GM12874 (cell line): ENCODE measurements around the gene SLC13A3.

Experiments
- TF ChIP-seq, protein P1 (sequence below): IDR thresholded peaks from 2 replicates; pipeline ENCODE4 v1.5.1; 2011; ENCODE audit warnings: low read depth, mild to moderate bottlenecking, control low read depth, low read length, moderate library complexity; ENCODE audit not compliant: insufficient read depth

SLC13A3 gene

GRCh38 chr20:46683939-46684750 lies 32.9 kb upstream of the SLC13A3 start:
- TF ChIP-seq, protein P1, sequence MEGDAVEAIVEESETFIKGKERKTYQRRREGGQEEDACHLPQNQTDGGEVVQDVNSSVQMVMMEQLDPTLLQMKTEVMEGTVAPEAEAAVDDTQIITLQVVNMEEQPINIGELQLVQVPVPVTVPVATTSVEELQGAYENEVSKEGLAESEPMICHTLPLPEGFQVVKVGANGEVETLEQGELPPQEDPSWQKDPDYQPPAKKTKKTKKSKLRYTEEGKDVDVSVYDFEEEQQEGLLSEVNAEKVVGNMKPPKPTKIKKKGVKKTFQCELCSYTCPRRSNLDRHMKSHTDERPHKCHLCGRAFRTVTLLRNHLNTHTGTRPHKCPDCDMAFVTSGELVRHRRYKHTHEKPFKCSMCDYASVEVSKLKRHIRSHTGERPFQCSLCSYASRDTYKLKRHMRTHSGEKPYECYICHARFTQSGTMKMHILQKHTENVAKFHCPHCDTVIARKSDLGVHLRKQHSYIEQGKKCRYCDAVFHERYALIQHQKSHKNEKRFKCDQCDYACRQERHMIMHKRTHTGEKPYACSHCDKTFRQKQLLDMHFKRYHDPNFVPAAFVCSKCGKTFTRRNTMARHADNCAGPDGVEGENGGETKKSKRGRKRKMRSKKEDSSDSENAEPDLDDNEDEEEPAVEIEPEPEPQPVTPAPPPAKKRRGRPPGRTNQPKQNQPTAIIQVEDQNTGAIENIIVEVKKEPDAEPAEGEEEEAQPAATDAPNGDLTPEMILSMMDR: no peak

DNA sequence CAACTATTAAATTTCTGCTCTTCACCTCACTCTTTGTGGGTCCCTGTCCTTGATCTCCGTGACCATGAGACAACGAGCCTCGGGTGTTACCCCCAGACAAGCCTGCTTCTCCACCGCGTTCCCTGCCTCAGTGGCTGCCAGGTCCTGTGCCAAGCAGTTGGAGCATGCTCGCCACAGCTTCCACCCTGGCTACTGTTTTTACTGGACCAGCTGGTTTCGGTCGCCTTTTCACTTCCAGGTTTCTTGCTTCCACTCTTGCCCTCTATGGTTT lies 32.3 kb upstream of the SLC13A3 start:
- TF ChIP-seq, protein P1: no peak

GRCh38 chr20:46683011-46683667 lies 31.9 kb upstream of the SLC13A3 start:
- TF ChIP-seq, protein P1: no peak

DNA sequence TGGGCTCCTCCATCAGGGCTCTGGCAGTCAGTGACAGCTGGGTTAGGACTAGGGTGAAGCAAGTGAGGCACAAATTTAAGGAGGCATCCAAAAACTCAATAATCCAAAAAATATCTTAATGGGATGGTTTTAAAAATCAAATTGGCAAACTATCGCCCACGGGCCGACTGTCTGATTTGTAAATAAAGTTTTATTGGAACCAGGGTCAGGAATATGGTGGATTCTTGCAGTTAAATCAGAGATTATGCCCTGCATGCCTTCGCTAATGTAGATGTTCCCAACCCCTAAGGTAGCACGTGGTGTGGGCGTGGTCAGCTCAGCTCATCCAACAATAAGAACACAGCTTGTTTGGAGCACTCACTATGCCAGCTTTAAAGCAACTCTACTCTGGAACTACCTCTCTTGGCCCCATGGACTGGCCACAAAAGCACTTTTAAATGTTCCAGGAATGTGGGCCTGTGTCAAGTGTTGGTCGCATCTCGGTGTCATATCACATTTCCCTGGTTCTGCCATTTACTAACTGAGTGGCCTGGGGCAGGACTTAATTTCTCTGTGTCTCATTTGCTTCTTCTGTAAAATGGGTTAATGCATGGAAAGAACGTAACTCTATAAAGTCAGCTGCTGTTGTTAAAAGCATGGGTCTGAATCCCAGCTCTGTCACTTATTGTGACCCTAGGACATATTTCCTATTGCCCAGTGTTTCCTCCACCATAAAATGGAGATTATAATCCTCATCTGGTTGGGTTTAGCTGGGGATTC lies 31.0 kb upstream of the SLC13A3 start:
- TF ChIP-seq, protein P1: no peak

GRCh38 chr20:46681032-46681854 lies 30.0 kb upstream of the SLC13A3 start:
- TF ChIP-seq, protein P1: peak; percentile 79

DNA sequence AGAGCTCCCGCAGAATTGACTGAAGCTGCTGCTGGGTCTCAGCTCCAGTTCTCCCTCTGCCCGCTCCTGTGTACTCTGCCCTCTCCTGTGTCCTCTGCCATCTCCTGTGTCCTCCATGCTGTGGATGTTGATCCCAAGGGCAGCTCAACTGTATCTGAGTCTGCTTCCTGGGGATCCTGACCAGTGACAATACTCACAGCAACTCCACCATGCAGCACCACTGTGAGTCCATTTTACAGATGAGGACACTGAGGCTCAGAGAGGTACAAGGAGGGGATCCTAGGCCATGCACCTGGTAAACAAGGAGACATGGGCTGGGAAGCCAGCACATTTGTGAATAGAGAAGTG lies 29.4 kb upstream of the SLC13A3 start:
- TF ChIP-seq, protein P1: no peak

- TF ChIP-seq, protein P1: no peak
Measured at GRCh38 chr20:46678516-46678915, 27.3 kb upstream of the SLC13A3 start.
